Trophoblast cell (in vitro differentiated cells and primary cell): Measurements from ENCODE around the gene STUB1.
A peak's percentile ranks its signal among the peaks of the same experiment; 100 is the strongest.

Experiments used
- DNase-seq, 2 donors: peaks; one replicate each; pipeline ENCODE4 v3.0.0-alpha.2; 2016
- H2AFZ ChIP-seq: 2 replicates; pipeline ENCODE4 v1.6.1; 2013; ENCODE audit warnings: low read length, moderate library complexity, mild to moderate bottlenecking; ENCODE audit not compliant: insufficient read depth, poor library complexity
- H2AK5ac ChIP-seq: 2 replicates; pipeline ENCODE4 v1.6.1; 2013; ENCODE audit warnings: mild to moderate bottlenecking, low read length
- H2BK120ac ChIP-seq: 2 replicates; pipeline ENCODE4 v1.6.1; 2013; ENCODE audit warnings: low read length, mild to moderate bottlenecking, moderate library complexity; ENCODE audit not compliant: insufficient read depth, poor library complexity
- H2BK12ac ChIP-seq: 2 replicates; pipeline ENCODE4 v1.6.1; 2013; ENCODE audit warnings: mild to moderate bottlenecking, low read length, moderate library complexity
- H2BK5ac ChIP-seq: 2 replicates; pipeline ENCODE4 v1.6.1; 2013; ENCODE audit warnings: low read length, low read depth, moderate library complexity, mild to moderate bottlenecking; ENCODE audit not compliant: poor library complexity
- H3K14ac ChIP-seq: 2 replicates; pipeline ENCODE4 v1.6.1; 2013; ENCODE audit warnings: mild to moderate bottlenecking, low read length
- H3K18ac ChIP-seq: 2 replicates; pipeline ENCODE4 v1.6.1; 2013; ENCODE audit warnings: mild to moderate bottlenecking, low read length
- H3K23ac ChIP-seq: 2 replicates; pipeline ENCODE4 v1.6.1; 2013; ENCODE audit warnings: low read length
- H3K27ac ChIP-seq: 2 replicates; pipeline ENCODE4 v1.5.1; 2013; ENCODE audit warnings: low read depth, mild to moderate bottlenecking, inconsistent platforms, low read length, moderate library complexity
- H3K27me3 ChIP-seq: 2 replicates; pipeline ENCODE4 v1.6.1; 2013; ENCODE audit warnings: inconsistent platforms, mild to moderate bottlenecking, low read length, moderate library complexity; ENCODE audit not compliant: insufficient read depth
- H3K36me3 ChIP-seq, 2 experiments: 1 replicate in 1 of 2; 2 replicates in 1 of 2; pipeline ENCODE4 v1.6.1; 2013; ENCODE audit warnings: low read length in 2 of 2, mild to moderate bottlenecking in 2 of 2, moderate library complexity in 1 of 2; ENCODE audit not compliant: insufficient read depth in 2 of 2, control insufficient read depth in 1 of 2
- H3K4ac ChIP-seq: 2 replicates; pipeline ENCODE4 v1.6.1; 2013; ENCODE audit warnings: low read depth, mild to moderate bottlenecking, low read length, moderate library complexity
- H3K4me1 ChIP-seq, 2 experiments: 1 replicate in 1 of 2; 2 replicates in 1 of 2; pipeline ENCODE4 v1.6.1; 2013; ENCODE audit warnings: low read length in 2 of 2, mild to moderate bottlenecking in 2 of 2, moderate library complexity in 1 of 2; ENCODE audit not compliant: insufficient read depth in 2 of 2, control insufficient read depth in 1 of 2
- H3K4me2 ChIP-seq: 2 replicates; pipeline ENCODE4 v1.6.1; 2013; ENCODE audit warnings: inconsistent platforms, mild to moderate bottlenecking, low read length, moderate library complexity
- H3K4me3 ChIP-seq: 2 replicates; pipeline ENCODE4 v1.5.1; 2013; ENCODE audit warnings: mild to moderate bottlenecking, low read depth, low read length, inconsistent platforms
- H3K79me1 ChIP-seq: one replicate; pipeline ENCODE4 v1.6.1; 2013; ENCODE audit warnings: low read length
- H3K79me2 ChIP-seq: 2 replicates; pipeline ENCODE4 v1.6.1; 2013; ENCODE audit warnings: low read length, mild to moderate bottlenecking; ENCODE audit not compliant: control insufficient read depth, insufficient read depth, poor library complexity
- H3K9ac ChIP-seq: 2 replicates; pipeline ENCODE4 v1.6.1; 2013; ENCODE audit warnings: mild to moderate bottlenecking, low read length
- H3K9me3 ChIP-seq: 2 replicates; pipeline ENCODE4 v1.6.1; 2013; ENCODE audit warnings: low read depth, mild to moderate bottlenecking, control low read depth, inconsistent platforms, low read length; ENCODE audit not compliant: insufficient read depth
- H4K12ac ChIP-seq: 2 replicates; pipeline ENCODE4 v1.6.1; 2013; ENCODE audit warnings: low read depth, mild to moderate bottlenecking, low read length, moderate library complexity
- H4K8ac ChIP-seq: 2 replicates; pipeline ENCODE4 v1.6.1; 2013; ENCODE audit warnings: low read depth, mild to moderate bottlenecking, low read length, moderate library complexity
- H4K91ac ChIP-seq: one replicate; pipeline ENCODE4 v1.6.1; 2013; ENCODE audit warnings: low read depth, mild to moderate bottlenecking, low read length, moderate library complexity
- WGBS: extraction: QIAGEN DNeasy Blood & Tissue Kit; methylation state at CpG from one replicate; pipeline ENCODE4 v1.1.7; 2013; ENCODE audit warnings: missing lambda C conversion rate; ENCODE audit not compliant: insufficient read length, insufficient coverage; ENCODE audit errors: extremely low coverage; 5-methylcytosine and 5-hydroxymethylcytosine counted together

STUB1 gene

GRCh38 chr16:695355-696089 lies 15.3 kb downstream of the STUB1 start:
- H4K8ac ChIP-seq: no peak overlapping the region
- H2BK120ac ChIP-seq: no peak overlapping the region
- no peak overlapping the region for H3K23ac ChIP-seq
- no peaks in the 10 kb centered on the region for H3K36me3 ChIP-seq
- H3K4me2 ChIP-seq: no peak overlapping the region
- WGBS: no CpG with 5 or more reads among the region's 71 CpGs
- H3K4me3 ChIP-seq: peak overlapping the region; percentile 55
- peaks cover 14% of the 10 kb centered on the region for H3K9me3 ChIP-seq
- no peak overlapping the region for H3K27ac ChIP-seq
- H2AFZ ChIP-seq: no peak overlapping the region
- no peak overlapping the region for H2AK5ac ChIP-seq
- no peak overlapping the region for H2BK12ac ChIP-seq
- H3K9ac ChIP-seq: no peak overlapping the region
- DNase-seq: peak; percentile 44 to 57
- peaks cover 37% of the 10 kb centered on the region for H3K27me3 ChIP-seq
- no peak overlapping the region for H3K4ac ChIP-seq
- H3K4me1 ChIP-seq: peaks cover 5 to 12% of the 10 kb centered on the region in 2 experiments
- no peak overlapping the region for H2BK5ac ChIP-seq
- no peak overlapping the region for H3K14ac ChIP-seq
- no peak overlapping the region for H3K18ac ChIP-seq
- H4K91ac ChIP-seq: no peak overlapping the region
- no peak overlapping the region for H4K12ac ChIP-seq
- H3K79me2 ChIP-seq: no peaks in the 10 kb centered on the region
- H3K79me1 ChIP-seq: no peaks in the 10 kb centered on the region

GRCh38 chr16:698911-699671 lies 18.9 kb downstream of the STUB1 start:
- Histone ChIP-seq H3K27ac (no peak overlapping the region), H3K4ac (no peak overlapping the region), H3K79me1 (no peaks in the 10 kb centered on the region), H2BK120ac (no peak overlapping the region), H3K4me3 (no peak overlapping the region), H2BK12ac (no peak overlapping the region), H3K14ac (no peak overlapping the region), H2BK5ac (no peak overlapping the region), H2AFZ (no peak overlapping the region), H4K12ac (no peak overlapping the region), H3K79me2 (no peaks in the 10 kb centered on the region), H2AK5ac (no peak overlapping the region), H3K9me3 (peaks cover 11% of the 10 kb centered on the region), H3K4me1 (peaks cover 3 to 7% of the 10 kb centered on the region in 2 experiments), H3K9ac (no peak overlapping the region), H3K23ac (no peak overlapping the region), H3K18ac (no peak overlapping the region), H3K4me2 (no peak overlapping the region), H3K27me3 (peaks cover 48% of the 10 kb centered on the region), H4K8ac (no peak overlapping the region), H3K36me3 (no peaks in the 10 kb centered on the region), H4K91ac (no peak overlapping the region)
- WGBS: no CpG with 5 or more reads among the region's 19 CpGs
- DNase-seq: no peak

- H3K4me3 ChIP-seq: no peak overlapping the region
- H3K9me3 ChIP-seq: peaks cover 2% of the 10 kb centered on the region
- H3K18ac ChIP-seq: no peak overlapping the region
- no peak overlapping the region for H4K91ac ChIP-seq
- H3K23ac ChIP-seq: no peak overlapping the region
- H3K4ac ChIP-seq: no peak overlapping the region
- peaks cover 0 to 2% of the 10 kb centered on the region in 2 experiments for H3K4me1 ChIP-seq
- no peak overlapping the region for H4K8ac ChIP-seq
- peak in 1 of 2 donors; percentile 58 for DNase-seq
- WGBS: no CpG with 5 or more reads among the region's 76 CpGs
- H2AK5ac ChIP-seq: no peak overlapping the region
- H3K27me3 ChIP-seq: peaks cover 43% of the 10 kb centered on the region
- H3K79me1 ChIP-seq: no peaks in the 10 kb centered on the region
- H4K12ac ChIP-seq: no peak overlapping the region
- no peak overlapping the region for H2BK120ac ChIP-seq
- no peak overlapping the region for H3K9ac ChIP-seq
- no peak overlapping the region for H2BK5ac ChIP-seq
- no peak overlapping the region for H3K27ac ChIP-seq
- H2BK12ac ChIP-seq: no peak overlapping the region
- H2AFZ ChIP-seq: no peak overlapping the region
- no peak overlapping the region for H3K4me2 ChIP-seq
- H3K14ac ChIP-seq: no peak overlapping the region
- H3K79me2 ChIP-seq: no peaks in the 10 kb centered on the region
- H3K36me3 ChIP-seq: no peaks in the 10 kb centered on the region
These were observed 20.7 kb downstream of the STUB1 start for GRCh38 chr16:700684-701584.

- Histone ChIP-seq H2BK12ac (no peak overlapping the region), H3K36me3 (no peaks in the 10 kb centered on the region), H2BK120ac (no peak overlapping the region), H3K4ac (no peak overlapping the region), H3K4me3 (no peak overlapping the region), H3K79me1 (no peaks in the 10 kb centered on the region), H4K91ac (no peak overlapping the region), H3K4me2 (no peak overlapping the region), H3K9me3 (peaks cover 8% of the 10 kb centered on the region), H3K27ac (no peak overlapping the region), H3K79me2 (no peaks in the 10 kb centered on the region), H3K4me1 (peaks cover 0 to 2% of the 10 kb centered on the region in 2 experiments), H3K14ac (no peak overlapping the region), H3K9ac (no peak overlapping the region), H2AK5ac (no peak overlapping the region), H2AFZ (no peak overlapping the region), H2BK5ac (no peak overlapping the region), H3K27me3 (peaks cover 51% of the 10 kb centered on the region), H4K12ac (no peak overlapping the region), H3K23ac (no peak overlapping the region), H3K18ac (no peak overlapping the region), H4K8ac (no peak overlapping the region)
- WGBS: no CpG with 5 or more reads among the region's 19 CpGs
- no peak for DNase-seq
These were observed 22.1 kb downstream of the STUB1 start for GRCh38 chr16:702341-702740.
